DND-41 (cell line): ENCODE data around the gene TRAPPC6A.

Experiments used
- ATAC-seq: fragments of 200-7000 bp; cut with Tn5 transposase; 3 replicates; pipeline ENCODE4 v1.9.1; 2021; ENCODE audit warnings: low read depth; ENCODE audit not compliant: insufficient read depth
- DNase-seq: peaks from one replicate; pipeline ENCODE4 v3.0.0-alpha.2; 2020
- H2AFZ ChIP-seq: 2 replicates; pipeline ENCODE4 v1.6.0; 2012; ENCODE audit warnings: low read depth, low read length
- H3K27ac ChIP-seq: 2 replicates; pipeline ENCODE4 v1.5.1; 2012; ENCODE audit warnings: low read length, inconsistent platforms
- H3K27me3 ChIP-seq: fragments of 200-600 bp; sonication (generic); 2 replicates; pipeline ENCODE4 v1.6.0; 2012; ENCODE audit warnings: low read length, mild to moderate bottlenecking, inconsistent platforms; ENCODE audit not compliant: insufficient read depth, poor library complexity
- H3K36me3 ChIP-seq: 2 replicates; pipeline ENCODE4 v1.5.1; 2012; ENCODE audit warnings: low read length, inconsistent platforms; ENCODE audit not compliant: insufficient read depth
- H3K4me1 ChIP-seq: 2 replicates; pipeline ENCODE4 v1.5.1; 2012; ENCODE audit warnings: mild to moderate bottlenecking, low read length; ENCODE audit not compliant: insufficient read depth
- H3K4me2 ChIP-seq: 2 replicates; pipeline ENCODE4 v1.6.0; 2012; ENCODE audit warnings: mild to moderate bottlenecking, moderate library complexity, low read length, inconsistent platforms; ENCODE audit not compliant: insufficient read depth
- H3K4me3 ChIP-seq, 2 experiments: fragments of 200-600 bp in 1 of 2; shearing (Covaris generic) in 1 of 2; 2 replicates each; pipeline ENCODE4 v1.5.1; 2012 to 2016; ENCODE audit warnings: inconsistent platforms in 2 of 2, low read length in 2 of 2, mild to moderate bottlenecking in 2 of 2, low read depth in 1 of 2, moderate library complexity in 1 of 2
- H3K79me2 ChIP-seq: 2 replicates; pipeline ENCODE4 v1.6.0; 2012; ENCODE audit warnings: low read length, inconsistent platforms; ENCODE audit not compliant: insufficient read depth
- H3K9ac ChIP-seq: 2 replicates; pipeline ENCODE4 v1.6.0; 2012; ENCODE audit warnings: low read depth, mild to moderate bottlenecking, inconsistent platforms, low read length, moderate library complexity
- H3K9me3 ChIP-seq: 2 replicates; pipeline ENCODE4 v1.5.1; 2012; ENCODE audit warnings: low read length, moderate library complexity, mild to moderate bottlenecking, inconsistent platforms; ENCODE audit not compliant: insufficient read depth, severe bottlenecking
- H4K20me1 ChIP-seq: 2 replicates; pipeline ENCODE4 v1.6.0; 2012; ENCODE audit warnings: low read length; ENCODE audit not compliant: insufficient read depth
- CTCF ChIP-seq: IDR thresholded peaks from 2 replicates; pipeline ENCODE4 v1.5.1; 2012; ENCODE audit warnings: borderline replicate concordance, low read length, moderate library complexity, mild to moderate bottlenecking; ENCODE audit not compliant: poor library complexity, severe bottlenecking; ENCODE audit errors: extremely low read depth
- EZH2 ChIP-seq: IDR thresholded peaks from 3 replicates; pipeline ENCODE4 v1.6.1; 2012; ENCODE audit warnings: borderline replicate concordance, low read depth, mild to moderate bottlenecking, moderate library complexity, low read length, inconsistent platforms; ENCODE audit not compliant: severe bottlenecking

The TRAPPC6A gene

GRCh38 chr19:45222724-45223123 lies 44.7 kb upstream of the TRAPPC6A start:
- H3K36me3 ChIP-seq = no peaks in the 10 kb centered on the region
- no peak overlapping the region for H3K27ac ChIP-seq
- no peak overlapping the region for H3K4me3 ChIP-seq
- no peaks in the 10 kb centered on the region for H3K79me2 ChIP-seq
- no peaks in the 10 kb centered on the region for H4K20me1 ChIP-seq
- no peaks in the 10 kb centered on the region for H3K9me3 ChIP-seq
- ATAC-seq = no peak
- DNase-seq = no peak
- no peak overlapping the region for H3K9ac ChIP-seq
- H3K27me3 ChIP-seq = peaks cover 3% of the 10 kb centered on the region
- H3K4me1 ChIP-seq = no peaks in the 10 kb centered on the region
- H3K4me2 ChIP-seq = no peak overlapping the region
- no peak for TF ChIP-seq EZH2
- TF ChIP-seq CTCF = no peak
- no peak overlapping the region for H2AFZ ChIP-seq

GRCh38 chr19:45218911-45219743 lies 41.1 kb upstream of the TRAPPC6A start:
- Histone ChIP-seq H3K27ac (no peak overlapping the region), H2AFZ (no peak overlapping the region), H3K27me3 (peaks cover 3% of the 10 kb centered on the region), H4K20me1 (no peaks in the 10 kb centered on the region), H3K79me2 (no peaks in the 10 kb centered on the region), H3K4me3 (no peak overlapping the region), H3K4me2 (no peak overlapping the region), H3K4me1 (no peaks in the 10 kb centered on the region), H3K36me3 (no peaks in the 10 kb centered on the region), H3K9ac (no peak overlapping the region), H3K9me3 (no peaks in the 10 kb centered on the region)
- ATAC-seq (no peak), DNase-seq (no peak)
- TF ChIP-seq CTCF = no peak
- no peak for TF ChIP-seq EZH2

GRCh38 chr19:45218426-45218825 lies 40.4 kb upstream of the TRAPPC6A start:
- DNase-seq (no peak), ATAC-seq (no peak)
- H3K36me3 ChIP-seq = no peaks in the 10 kb centered on the region
- H3K4me1 ChIP-seq = no peaks in the 10 kb centered on the region
- H3K79me2 ChIP-seq = no peaks in the 10 kb centered on the region
- no peak overlapping the region for H3K4me3 ChIP-seq
- H3K9me3 ChIP-seq = no peaks in the 10 kb centered on the region
- no peak overlapping the region for H3K27ac ChIP-seq
- no peak overlapping the region for H3K4me2 ChIP-seq
- peaks cover 3% of the 10 kb centered on the region for H3K27me3 ChIP-seq
- no peak overlapping the region for H2AFZ ChIP-seq
- TF ChIP-seq EZH2 (no peak), CTCF (no peak)
- no peaks in the 10 kb centered on the region for H4K20me1 ChIP-seq
- no peak overlapping the region for H3K9ac ChIP-seq
